Neural cell (in vitro differentiated cells): Measurements from ENCODE around the gene TM9SF2. TPM values are rescaled to one million over a fixed set of nuclear protein-coding genes. Genes with fewer than 3 reads are reported as not detected.

ENCODE experiments used
- H2AFZ ChIP-seq: fragments of 200-600, 300-800 bp; sonication (generic), shearing (Covaris generic); 2 replicates; pipeline ENCODE4 v1.6.0; 2014; ENCODE audit warnings: low read depth, mild to moderate bottlenecking, antibody characterized with exemption, low read length, moderate library complexity
- H3F3A ChIP-seq: fragments of 200-600 bp; shearing (Covaris generic); 2 replicates; pipeline ENCODE4 v1.6.1; 2016; ENCODE audit warnings: mild to moderate bottlenecking, moderate library complexity, mixed read lengths, antibody characterized with exemption, low read length; ENCODE audit not compliant: insufficient read depth, poor library complexity, severe bottlenecking
- H3K27ac ChIP-seq: fragments of 200-600, 300-800 bp; sonication (generic), shearing (Covaris generic); 2 replicates; pipeline ENCODE4 v1.5.1; 2014; ENCODE audit warnings: mild to moderate bottlenecking, low read length, moderate library complexity
- H3K27me3 ChIP-seq: fragments of 300-800, 200-600 bp; sonication (generic), shearing (Covaris generic); 2 replicates; pipeline ENCODE4 v1.6.0; 2014; ENCODE audit warnings: mild to moderate bottlenecking, low read depth, low read length, moderate library complexity; ENCODE audit not compliant: insufficient read depth
- H3K36me3 ChIP-seq: fragments of 300-800, 200-600 bp; sonication (generic), shearing (Covaris generic); 2 replicates; pipeline ENCODE4 v1.5.1; 2014; ENCODE audit warnings: mild to moderate bottlenecking, antibody characterized with exemption, low read length, moderate library complexity; ENCODE audit not compliant: insufficient read depth
- H3K4me2 ChIP-seq: fragments of 300-800, 200-600 bp; sonication (generic), shearing (Covaris generic); 2 replicates; pipeline ENCODE4 v1.6.0; 2014; ENCODE audit warnings: mild to moderate bottlenecking, low read length
- H3K4me3 ChIP-seq: fragments of 300-800, 200-600 bp; sonication (generic), shearing (Covaris generic); 2 replicates; pipeline ENCODE4 v1.5.1; 2014; ENCODE audit warnings: mild to moderate bottlenecking, low read length, moderate library complexity
- H3K79me2 ChIP-seq: fragments of 200-600 bp; shearing (Covaris generic); replicated peaks from 2 replicates; pipeline ENCODE4 v1.6.0; 2014; ENCODE audit warnings: mild to moderate bottlenecking, low read length, moderate library complexity; ENCODE audit not compliant: insufficient read depth
- H3K9ac ChIP-seq: fragments of 300-800, 200-600 bp; sonication (generic), shearing (Covaris generic); 2 replicates; pipeline ENCODE4 v1.6.1; 2016; ENCODE audit warnings: mild to moderate bottlenecking, low read length, mixed read lengths
- H3K9me2 ChIP-seq: fragments of 200-600 bp; shearing (Covaris generic); 2 replicates; pipeline ENCODE4 v1.6.1; 2016; ENCODE audit warnings: mild to moderate bottlenecking, low read length, mixed read lengths; ENCODE audit not compliant: insufficient read depth
- H3K9me3 ChIP-seq: fragments of 200-600, 300-800 bp; sonication (generic), shearing (Covaris generic); 2 replicates; pipeline ENCODE4 v1.6.1; 2016; ENCODE audit warnings: mild to moderate bottlenecking, mixed run types, low read length, moderate library complexity, mixed read lengths
- H4K20me1 ChIP-seq: fragments of 200-600 bp; shearing (Covaris generic); 2 replicates; pipeline ENCODE4 v1.6.1; 2016; ENCODE audit warnings: mild to moderate bottlenecking, mixed run types; ENCODE audit not compliant: insufficient read depth
- CTCF ChIP-seq: fragments of 450-650 bp; IDR thresholded peaks from 2 replicates; pipeline ENCODE4 v1.5.1; 2014; ENCODE audit warnings: antibody characterized with exemption, mild to moderate bottlenecking, moderate library complexity; ENCODE audit not compliant: poor library complexity, severe bottlenecking
- EP300 ChIP-seq: fragments of 450-650 bp; conservative IDR thresholded peaks from 2 replicates; pipeline ENCODE4 v1.6.1; 2014; ENCODE audit warnings: antibody characterized with exemption, mild to moderate bottlenecking, moderate library complexity; ENCODE audit not compliant: poor library complexity, severe bottlenecking
- EZH2 ChIP-seq: fragments of 200-600, 300-800 bp; shearing (Covaris generic), sonication (generic); IDR thresholded peaks from 2 replicates; pipeline ENCODE4 v1.6.1; 2014; ENCODE audit warnings: antibody characterized with exemption, low read length, borderline replicate concordance, mild to moderate bottlenecking; ENCODE audit not compliant: insufficient read depth, poor library complexity, severe bottlenecking
- MXI1 ChIP-seq: fragments of 450-650 bp; conservative IDR thresholded peaks from 2 replicates; pipeline ENCODE4 v1.6.1; 2014; ENCODE audit warnings: antibody characterized with exemption, mild to moderate bottlenecking; ENCODE audit not compliant: poor library complexity, severe bottlenecking
- POLR2AphosphoS5 ChIP-seq: IDR thresholded peaks from 2 replicates; pipeline ENCODE4 v1.6.1; 2012
- RAD21 ChIP-seq: fragments of 450-650 bp; conservative IDR thresholded peaks from 2 replicates; pipeline ENCODE4 v1.6.1; 2014; ENCODE audit warnings: antibody characterized with exemption, mild to moderate bottlenecking, moderate library complexity
- REST ChIP-seq: IDR thresholded peaks from 2 replicates; pipeline ENCODE4 v1.6.1; 2012; ENCODE audit warnings: borderline replicate concordance
- SMC3 ChIP-seq: fragments of 450-650 bp; conservative IDR thresholded peaks from 2 replicates; pipeline ENCODE4 v1.6.1; 2014; ENCODE audit warnings: antibody characterized with exemption, mild to moderate bottlenecking, moderate library complexity; ENCODE audit not compliant: poor library complexity
- TAF1 ChIP-seq: IDR thresholded peaks from 2 replicates; pipeline ENCODE4 v1.6.1; 2012; ENCODE audit warnings: low read depth
- polyA plus RNA-seq: library from polyadenylated mRNA; depleted of rRNA; stranded (reverse); fragments of >200 nt; gene quantifications from 2 replicates; pipeline ENCODE4 v1.2.3, GENCODE V29; 2014

TM9SF2 gene
- polyA plus RNA-seq, 1 donor from 2014 or later: 128 TPM

GRCh38 chr13:99507551-99507950 is 6.3 kb downstream of the TM9SF2 start:
- peaks cover 11% of the 10 kb centered on the region for H3K9me3 ChIP-seq
- no peak overlapping the region for H3K4me3 ChIP-seq
- TF ChIP-seq REST: no peak
- no peak for TF ChIP-seq CTCF
- no peak for TF ChIP-seq MXI1
- no peak for TF ChIP-seq POLR2AphosphoS5
- TF ChIP-seq EP300: no peak
- no peak for TF ChIP-seq TAF1
- TF ChIP-seq EZH2: no peak
- TF ChIP-seq RAD21: no peak
- no peak for TF ChIP-seq SMC3
- no peaks in the 10 kb centered on the region for H3K9me2 ChIP-seq
- H3K36me3 ChIP-seq: peaks cover 8% of the 10 kb centered on the region
- H4K20me1 ChIP-seq: peaks cover 5% of the 10 kb centered on the region
- H3K27ac ChIP-seq: no peak overlapping the region
- H3K79me2 ChIP-seq: peaks cover 83% of the 10 kb centered on the region
- no peak overlapping the region for H2AFZ ChIP-seq
- H3K27me3 ChIP-seq: no peaks in the 10 kb centered on the region
- no peak overlapping the region for H3K4me2 ChIP-seq
- H3K9ac ChIP-seq: no peak overlapping the region
- H3F3A ChIP-seq: no peaks in the 10 kb centered on the region

GRCh38 chr13:99507986-99508385 is 6.7 kb downstream of the TM9SF2 start:
- Histone ChIP-seq H4K20me1 (peaks cover 5% of the 10 kb centered on the region), H3K27ac (no peak overlapping the region), H3K36me3 (peaks cover 8% of the 10 kb centered on the region), H3F3A (no peaks in the 10 kb centered on the region), H3K4me2 (no peak overlapping the region), H3K9me3 (peaks cover 11% of the 10 kb centered on the region), H3K9me2 (no peaks in the 10 kb centered on the region), H3K4me3 (no peak overlapping the region), H3K9ac (no peak overlapping the region), H3K79me2 (peaks cover 83% of the 10 kb centered on the region), H3K27me3 (no peaks in the 10 kb centered on the region), H2AFZ (no peak overlapping the region)
- no peak for TF ChIP-seq TAF1
- TF ChIP-seq MXI1: no peak
- no peak for TF ChIP-seq CTCF
- no peak for TF ChIP-seq EP300
- no peak for TF ChIP-seq REST
- no peak for TF ChIP-seq SMC3
- TF ChIP-seq POLR2AphosphoS5: no peak
- TF ChIP-seq RAD21: no peak
- no peak for TF ChIP-seq EZH2
